NB4 (cell line): Measurements from ENCODE around the gene CALM3.

Experiments used
- DNase-seq: peaks from one replicate; pipeline ENCODE4 v3.0.0; 2010; ENCODE audit warnings: low read depth
- H3K4me3 ChIP-seq: one replicate; pipeline ENCODE4 v1.5.1; 2011; ENCODE audit warnings: mild to moderate bottlenecking, low read depth, low read length, moderate library complexity
- CTCF ChIP-seq: IDR thresholded peaks from one replicate; pipeline ENCODE4 v1.5.1; 2012; ENCODE audit warnings: low read depth, low read length
- MAX ChIP-seq: IDR thresholded peaks from 2 replicates; pipeline ENCODE4 v1.6.1; 2011; ENCODE audit warnings: low read depth, low read length
- MYC ChIP-seq: IDR thresholded peaks from 2 replicates; pipeline ENCODE4 v1.6.1; 2011; ENCODE audit warnings: low read depth, low read length
- POLR2A ChIP-seq: IDR thresholded peaks from 2 replicates; pipeline ENCODE4 v1.6.1; 2011; ENCODE audit warnings: mild to moderate bottlenecking; ENCODE audit not compliant: insufficient read length; ENCODE audit errors: extremely low read depth

CALM3 gene

GRCh38 chr19:46634656-46635218 lies 33.6 kb downstream of the CALM3 start:
- TF ChIP-seq MYC (no peak), CTCF (no peak), MAX (no peak), POLR2A (no peak)
- H3K4me3 ChIP-seq: no peak overlapping the region
- no peak for DNase-seq

- TF ChIP-seq MAX: no peak
- no peak for TF ChIP-seq POLR2A
- TF ChIP-seq MYC: no peak
- TF ChIP-seq CTCF: no peak
- DNase-seq: no peak
- H3K4me3 ChIP-seq: no peak within 1 kb of the TSS
Measured at GRCh38 chr19:46635920-46636761, 35.0 kb downstream of the CALM3 start, which contains the start of gene GNG8. Gene GNG8 (minus strand): TSS chr19:46636202. CDS start chr19:46634682, 1,520 bp downstream.

GRCh38 chr19:46637224-46637623 lies 36.1 kb downstream of the CALM3 start:
- peak; percentile 50 for DNase-seq
- TF ChIP-seq CTCF (no peak), POLR2A (no peak), MAX (no peak), MYC (no peak)
- no peak overlapping the region for H3K4me3 ChIP-seq

GRCh38 chr19:46639358-46640182 lies 38.4 kb downstream of the CALM3 start:
- peak; percentile 90 for DNase-seq
- no peak for TF ChIP-seq MYC
- peak; percentile 47 for TF ChIP-seq MAX
- H3K4me3 ChIP-seq: peak overlapping the region; percentile 37

GRCh38 chr19:46640656-46641055 lies 39.5 kb downstream of the CALM3 start:
- H3K4me3 ChIP-seq: no peak overlapping the region
- DNase-seq: no peak
- TF ChIP-seq MYC (no peak), POLR2A (no peak), MAX (no peak)

- no peak overlapping the region for H3K4me3 ChIP-seq
- TF ChIP-seq MYC: no peak
- TF ChIP-seq POLR2A: no peak
- no peak for TF ChIP-seq MAX
- TF ChIP-seq CTCF: no peak
- DNase-seq: no peak
Measured at GRCh38 chr19:46644720-46645119, 43.6 kb downstream of the CALM3 start.
